Brain microvascular endothelial cell (primary cell): Measurements from ENCODE around the gene MCL1.

Experiments used
- DNase-seq: peaks from one replicate; pipeline ENCODE4 v3.0.0-alpha.2; 2020
- H3K27ac ChIP-seq: fragments of 250-450 bp; sonication (Bioruptor Pico); 2 replicates; pipeline ENCODE4 v1.5.1; 2020; ENCODE audit warnings: mild to moderate bottlenecking, moderate library complexity
- H3K27me3 ChIP-seq: fragments of 250-450 bp; sonication (Bioruptor Pico); replicated peaks from 2 replicates; pipeline ENCODE4 v1.5.1; 2020; ENCODE audit warnings: mild to moderate bottlenecking
- H3K36me3 ChIP-seq: fragments of 250-450 bp; sonication (Bioruptor Pico); replicated peaks from 2 replicates; pipeline ENCODE4 v1.5.1; 2020; ENCODE audit warnings: mild to moderate bottlenecking
- H3K4me3 ChIP-seq: 2 replicates; pipeline ENCODE4 v1.5.1; 2011; ENCODE audit warnings: low read depth, mild to moderate bottlenecking, control low read depth, low read length, moderate library complexity
- in situ Hi-C: cut with HindIII; loops from 2 replicates; pipeline ENCODE4 v1.10.0; 2017; ENCODE audit warnings: low sequenced_read_pairs, low pct_ligation_motif_present
- TF ChIP-seq, protein P1 (sequence below): IDR thresholded peaks from 2 replicates; pipeline ENCODE4 v1.5.1; 2011; ENCODE audit warnings: low read depth, mild to moderate bottlenecking, moderate library complexity, low read length, control low read depth, inconsistent platforms; ENCODE audit errors: missing control alignments

The MCL1 gene

DNA sequence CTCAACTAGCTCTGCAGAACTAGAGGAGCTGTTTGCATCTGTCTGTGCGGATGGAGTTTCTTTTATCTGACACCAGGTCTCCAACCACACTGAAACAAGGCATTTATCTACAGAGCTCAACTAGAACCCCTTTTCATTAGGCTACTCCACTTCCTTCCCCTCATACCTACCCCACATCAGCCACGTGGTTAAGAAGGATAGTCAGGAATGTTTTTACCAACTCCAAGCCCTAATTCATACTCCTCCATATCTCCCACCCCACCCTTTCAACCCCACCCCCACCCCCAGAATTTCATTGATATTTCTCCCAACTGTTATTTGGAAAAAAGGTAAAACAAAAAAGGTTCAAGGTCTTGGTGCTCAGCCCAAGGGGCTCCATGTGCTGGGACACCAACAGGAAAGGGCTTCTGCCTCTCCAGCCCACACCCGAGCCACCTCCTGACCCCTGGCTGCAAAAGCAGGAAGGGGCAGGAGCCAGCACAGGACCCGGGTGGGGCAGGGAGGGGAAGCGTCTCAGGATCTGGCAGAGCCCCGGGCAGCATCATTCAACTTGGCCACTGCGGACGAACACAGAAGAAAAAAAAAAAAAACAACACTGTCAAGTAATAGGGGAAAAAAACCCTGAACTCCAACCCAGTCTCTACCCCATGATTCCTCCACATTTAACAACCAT is 43.0 kb upstream of the MCL1 start:
- H3K36me3 ChIP-seq = peaks cover 37% of the 10 kb centered on the region
- in situ Hi-C loops = no loop called here
- no peak overlapping the region for H3K27ac ChIP-seq
- no peak overlapping the region for H3K4me3 ChIP-seq
- no peak for DNase-seq
- H3K27me3 ChIP-seq = no peaks in the 10 kb centered on the region
- TF ChIP-seq, protein P1, sequence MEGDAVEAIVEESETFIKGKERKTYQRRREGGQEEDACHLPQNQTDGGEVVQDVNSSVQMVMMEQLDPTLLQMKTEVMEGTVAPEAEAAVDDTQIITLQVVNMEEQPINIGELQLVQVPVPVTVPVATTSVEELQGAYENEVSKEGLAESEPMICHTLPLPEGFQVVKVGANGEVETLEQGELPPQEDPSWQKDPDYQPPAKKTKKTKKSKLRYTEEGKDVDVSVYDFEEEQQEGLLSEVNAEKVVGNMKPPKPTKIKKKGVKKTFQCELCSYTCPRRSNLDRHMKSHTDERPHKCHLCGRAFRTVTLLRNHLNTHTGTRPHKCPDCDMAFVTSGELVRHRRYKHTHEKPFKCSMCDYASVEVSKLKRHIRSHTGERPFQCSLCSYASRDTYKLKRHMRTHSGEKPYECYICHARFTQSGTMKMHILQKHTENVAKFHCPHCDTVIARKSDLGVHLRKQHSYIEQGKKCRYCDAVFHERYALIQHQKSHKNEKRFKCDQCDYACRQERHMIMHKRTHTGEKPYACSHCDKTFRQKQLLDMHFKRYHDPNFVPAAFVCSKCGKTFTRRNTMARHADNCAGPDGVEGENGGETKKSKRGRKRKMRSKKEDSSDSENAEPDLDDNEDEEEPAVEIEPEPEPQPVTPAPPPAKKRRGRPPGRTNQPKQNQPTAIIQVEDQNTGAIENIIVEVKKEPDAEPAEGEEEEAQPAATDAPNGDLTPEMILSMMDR = no peak

DNA sequence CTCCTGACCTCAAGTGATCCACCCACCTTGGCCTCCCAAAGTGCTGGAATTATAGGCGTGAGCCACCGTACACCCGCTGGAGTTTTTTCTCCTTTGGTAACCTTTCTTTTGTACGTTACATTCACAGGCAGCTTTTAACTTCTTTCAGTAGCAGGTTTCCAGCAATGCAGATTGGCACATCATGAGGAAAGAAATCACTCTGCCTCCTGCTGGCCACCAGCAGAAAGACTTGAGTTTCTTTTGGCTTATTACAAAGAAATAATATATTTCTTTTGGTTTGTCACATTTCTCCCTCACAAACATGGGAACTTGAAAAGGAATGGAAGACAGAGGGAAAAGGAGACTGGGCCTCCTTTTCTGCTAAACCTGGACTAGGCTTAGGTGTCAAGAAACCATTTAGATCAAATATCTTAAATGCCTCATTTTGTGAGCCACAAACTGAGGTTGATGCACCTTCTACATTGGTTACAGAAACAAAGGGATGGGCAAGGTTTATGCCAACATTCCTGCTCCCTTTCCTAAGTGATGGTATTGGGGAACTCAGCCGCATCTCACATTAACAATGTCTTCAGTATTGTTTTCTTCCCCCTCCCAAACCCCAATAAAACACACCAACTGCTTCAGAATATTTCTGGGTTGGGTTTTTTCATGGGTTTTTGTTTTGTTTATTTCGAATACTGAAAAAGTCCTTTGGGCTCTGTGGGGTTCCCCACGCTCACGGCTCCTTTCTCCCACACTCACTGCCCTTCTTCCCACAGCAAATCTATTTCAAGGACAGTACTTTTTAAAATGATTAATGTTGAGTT is 42.3 kb upstream of the MCL1 start:
- in situ Hi-C loops = no loop called here
- no peak overlapping the region for H3K4me3 ChIP-seq
- peak overlapping the region; percentile 25 for H3K27ac ChIP-seq
- H3K27me3 ChIP-seq = no peaks in the 10 kb centered on the region
- TF ChIP-seq, protein P1 = peak; percentile 85
- peak; percentile 74 for DNase-seq
- H3K36me3 ChIP-seq = peaks cover 32% of the 10 kb centered on the region

- DNase-seq = no peak
- Histone ChIP-seq H3K36me3 (peaks cover 26% of the 10 kb centered on the region), H3K27ac (peak overlapping the region; percentile 45), H3K27me3 (no peaks in the 10 kb centered on the region), H3K4me3 (no peak overlapping the region)
- TF ChIP-seq, protein P1 = no peak
- in situ Hi-C loops = no loop called here
These were observed 41.5 kb upstream of the MCL1 start for GRCh38 chr1:150620919-150621318.

- no peak overlapping the region for H3K4me3 ChIP-seq
- peaks cover 16% of the 10 kb centered on the region for H3K36me3 ChIP-seq
- no peaks in the 10 kb centered on the region for H3K27me3 ChIP-seq
- DNase-seq = peak; percentile 62
- in situ Hi-C loops = no loop called here
- peak overlapping the region; percentile 45 for H3K27ac ChIP-seq
- TF ChIP-seq, protein P1 = peak; percentile 64
These were observed 40.4 kb upstream of the MCL1 start for GRCh38 chr1:150619576-150620509.

DNA sequence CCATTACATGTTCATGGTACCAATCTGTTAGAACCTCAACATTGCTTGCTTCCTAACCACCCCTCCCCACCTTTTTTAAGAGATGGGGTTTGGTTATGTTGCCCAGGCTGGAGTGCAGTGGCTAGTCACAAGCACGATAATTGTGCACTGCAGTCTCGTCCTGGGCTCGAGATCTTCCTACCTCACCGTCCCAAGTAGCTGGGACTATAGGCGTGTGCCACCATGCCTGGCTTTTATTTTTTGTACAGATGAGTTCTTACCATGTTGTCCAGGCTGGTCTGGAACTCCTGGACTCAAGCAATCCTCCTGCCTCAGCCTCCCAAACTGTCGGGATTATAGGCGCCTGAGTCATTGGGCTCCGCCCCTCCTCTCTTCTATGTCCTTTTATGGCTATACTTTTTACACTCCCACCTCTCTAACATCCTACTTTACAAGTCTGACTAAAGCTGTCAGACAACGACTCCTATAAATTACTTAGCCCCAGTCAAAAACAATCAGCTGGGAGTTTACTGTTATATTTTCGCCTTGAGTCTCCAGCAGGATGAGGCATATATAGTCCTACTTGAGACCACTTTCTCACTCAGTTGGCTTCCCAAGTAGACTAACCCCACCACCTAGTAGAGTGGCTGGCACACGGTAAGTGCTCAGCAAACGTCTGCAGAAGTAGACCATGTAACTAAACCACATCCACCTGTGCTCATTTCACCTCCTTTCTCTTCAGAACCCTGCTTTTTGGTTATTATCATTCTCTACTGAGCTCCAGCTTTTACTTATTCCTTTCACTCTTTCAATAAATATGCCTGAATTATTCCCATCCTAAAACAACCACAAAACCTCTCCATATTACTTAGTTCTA is 36.2 kb upstream of the MCL1 start:
- Histone ChIP-seq H3K27me3 (no peaks in the 10 kb centered on the region), H3K27ac (no peak overlapping the region), H3K36me3 (peaks cover 7% of the 10 kb centered on the region), H3K4me3 (no peak overlapping the region)
- TF ChIP-seq, protein P1 = no peak
- DNase-seq = no peak
- in situ Hi-C loops = no loop called here
